Right cardiac atrium (tissue), 5 donors: ENCODE data around the gene TLR8. TPM values are rescaled to one million over a fixed set of nuclear protein-coding genes. Genes with fewer than 3 reads are reported as not detected.

Source experiments
- ATAC-seq, 2 donors: fragments of 200-7000 bp; cut with Tn5 transposase; one replicate each; pipeline versions ENCODE4 v1.8.0 to v1.9.1; 2020; ENCODE audit warnings: moderate library complexity in 2 of 2, mild to moderate bottlenecking in 1 of 2
- DNase-seq, 3 donors: peaks; one replicate each; pipeline ENCODE4 v3.0.0-alpha.2; 2020
- H3K27ac ChIP-seq: one replicate; pipeline ENCODE4 v1.5.1; 2013; ENCODE audit warnings: mild to moderate bottlenecking, low read length, control low read depth, moderate library complexity
- H3K27me3 ChIP-seq: one replicate; pipeline ENCODE4 v1.6.1; 2013; ENCODE audit not compliant: control insufficient read depth, insufficient read depth
- H3K4me1 ChIP-seq: one replicate; pipeline ENCODE4 v1.6.1; 2013; ENCODE audit warnings: low read length; ENCODE audit not compliant: control insufficient read depth, insufficient read depth
- H3K4me3 ChIP-seq: one replicate; pipeline ENCODE4 v1.5.1; 2013; ENCODE audit warnings: low read length, control low read depth
- H3K9me3 ChIP-seq: one replicate; pipeline ENCODE4 v1.6.1; 2013; ENCODE audit warnings: low read length; ENCODE audit not compliant: control insufficient read depth
- WGBS: extraction: QIAGEN DNeasy Blood & Tissue Kit; methylation state at CpG from one replicate; pipeline ENCODE4 v1.1.7; 2013; 5-methylcytosine and 5-hydroxymethylcytosine counted together
- intact Hi-C, 4 donors: fragments of 100-400 bp; cut with DNase I; formaldehyde crosslinking; loops; one replicate each; pipeline versions ENCODE4 v1.11.0 to v1.14.0; 2022 to 2023
- long read RNA-seq, 4 donors: library from polyadenylated mRNA; unstranded; transcript quantifications; one replicate each; pipeline ENCODE4 v2.0.0, GENCODE V29; 2020 to 2021
- polyA plus RNA-seq: library from polyadenylated mRNA; stranded (reverse); fragments of 200-250 nt; gene quantifications from one replicate; pipeline ENCODE4 v1.2.3, GENCODE V29; 2013
- total RNA-seq, 4 donors: library from RNA; stranded (reverse); fragmentation: NEBNext Ultra II Directional; extraction: Animal tissue kit (Norgen Biotek cat#: 25700); gene quantifications; one replicate each; pipeline ENCODE4 v1.2.1, GENCODE V29; 2021
- donor health status: healthy with polysubstance abuse.
- donor health status: DM: no; HTN: yes; CAD: no.
- donor health status: DM: no; HTN: no; CAD: no.
- donor health status: DM: no; HTN: yes; CAD: no; lungs with severe emphysema.
- donor health status: DM: yes; HTN: yes; CAD: no.

TLR8 gene
- total RNA-seq = 1 to 10 TPM; 1.3 to 2.8 (median 2.1) TPM
- 0.14 TPM for polyA plus RNA-seq
- long read RNA-seq, donor 1 = 0 reads
- long read RNA-seq, donor 2 = 0 reads
- long read RNA-seq, donor 3, partial matches to known transcripts = 0 of 1 reads
- long read RNA-seq, donor 3, other reads (novel, unspliced or antisense) = 1 of 1 reads
- long read RNA-seq, donor 4 = 0 reads

DNA sequence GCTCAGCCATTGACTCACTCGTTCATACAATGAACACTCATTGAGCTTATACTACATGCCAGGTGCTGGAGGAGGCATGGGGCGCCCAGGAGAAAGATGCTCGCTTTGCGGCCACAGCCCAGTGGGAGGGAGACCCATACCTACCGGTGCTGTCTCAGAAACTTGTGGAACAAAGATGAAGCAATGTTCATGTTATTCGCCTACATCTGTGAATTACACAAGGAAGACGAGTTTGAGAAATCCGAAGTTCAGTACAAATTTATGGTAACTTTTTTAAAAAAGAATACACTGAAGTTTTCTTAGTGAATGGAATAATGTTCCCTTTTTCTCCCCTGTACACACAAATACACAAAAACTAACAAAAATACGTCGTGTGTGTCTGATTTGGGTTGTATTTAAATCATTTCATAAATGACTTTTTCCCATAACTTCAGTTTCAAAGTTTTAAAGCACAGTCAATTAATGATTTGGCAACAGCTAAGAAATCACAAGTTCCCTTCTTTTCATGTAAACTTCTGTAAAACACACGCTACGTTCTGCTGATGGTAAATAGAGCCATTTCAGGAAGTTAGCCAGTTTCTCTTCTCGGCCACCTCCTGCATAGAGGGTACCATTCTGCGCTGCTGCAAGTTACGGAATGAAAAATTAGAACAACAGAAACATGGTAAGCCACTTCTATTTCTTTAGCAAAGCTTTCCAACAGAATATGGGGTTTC lies at the start of gene TLR8:
TSS of gene TLR8 (plus strand) at position 575 of the 716 bp plus-strand sequence. CDS start at position 662, 87 bp downstream.
- DNase-seq (no peak), ATAC-seq (no peak)
- intact Hi-C loops = no loop called here
- H3K9me3 ChIP-seq = no peaks in the 10 kb centered on the region
- H3K4me1 ChIP-seq = no peaks in the 10 kb centered on the region
- H3K4me3 ChIP-seq = peak within 1 kb of the TSS; percentile 15
- no peaks in the 10 kb centered on the region for H3K27me3 ChIP-seq
- 82% methylated on average over 15 of the region's 15 CpGs for WGBS
- H3K27ac ChIP-seq = no peak within 1 kb of the TSS

DNA sequence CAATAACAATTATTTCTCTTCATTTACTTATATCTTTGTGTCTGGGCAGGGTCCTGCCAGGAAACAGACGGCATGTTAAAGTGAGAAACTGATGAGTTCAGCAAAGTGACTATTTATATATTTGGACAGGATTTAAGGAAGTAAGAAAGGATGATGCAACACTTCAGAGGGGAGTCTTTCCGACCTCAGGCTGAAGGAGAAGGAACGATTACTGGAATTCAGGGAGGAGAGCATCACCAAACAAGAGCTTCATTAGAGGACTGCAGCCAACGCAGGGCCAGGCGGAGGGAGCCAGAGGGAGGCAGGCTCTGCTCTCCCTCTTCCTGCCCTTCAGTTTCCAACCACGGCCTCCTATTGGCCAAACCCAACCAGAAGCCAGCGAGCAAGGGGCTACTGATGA lies 41.1 kb upstream of the TLR8 start:
- no peaks in the 10 kb centered on the region for H3K4me1 ChIP-seq
- H3K27ac ChIP-seq = no peak overlapping the region
- H3K27me3 ChIP-seq = no peaks in the 10 kb centered on the region
- 41% methylated on average over 7 of the region's 7 CpGs for WGBS
- ATAC-seq (no peak), DNase-seq (no peak)
- H3K4me3 ChIP-seq = no peak overlapping the region
- intact Hi-C loops = no loop called here
- H3K9me3 ChIP-seq = no peaks in the 10 kb centered on the region

DNA sequence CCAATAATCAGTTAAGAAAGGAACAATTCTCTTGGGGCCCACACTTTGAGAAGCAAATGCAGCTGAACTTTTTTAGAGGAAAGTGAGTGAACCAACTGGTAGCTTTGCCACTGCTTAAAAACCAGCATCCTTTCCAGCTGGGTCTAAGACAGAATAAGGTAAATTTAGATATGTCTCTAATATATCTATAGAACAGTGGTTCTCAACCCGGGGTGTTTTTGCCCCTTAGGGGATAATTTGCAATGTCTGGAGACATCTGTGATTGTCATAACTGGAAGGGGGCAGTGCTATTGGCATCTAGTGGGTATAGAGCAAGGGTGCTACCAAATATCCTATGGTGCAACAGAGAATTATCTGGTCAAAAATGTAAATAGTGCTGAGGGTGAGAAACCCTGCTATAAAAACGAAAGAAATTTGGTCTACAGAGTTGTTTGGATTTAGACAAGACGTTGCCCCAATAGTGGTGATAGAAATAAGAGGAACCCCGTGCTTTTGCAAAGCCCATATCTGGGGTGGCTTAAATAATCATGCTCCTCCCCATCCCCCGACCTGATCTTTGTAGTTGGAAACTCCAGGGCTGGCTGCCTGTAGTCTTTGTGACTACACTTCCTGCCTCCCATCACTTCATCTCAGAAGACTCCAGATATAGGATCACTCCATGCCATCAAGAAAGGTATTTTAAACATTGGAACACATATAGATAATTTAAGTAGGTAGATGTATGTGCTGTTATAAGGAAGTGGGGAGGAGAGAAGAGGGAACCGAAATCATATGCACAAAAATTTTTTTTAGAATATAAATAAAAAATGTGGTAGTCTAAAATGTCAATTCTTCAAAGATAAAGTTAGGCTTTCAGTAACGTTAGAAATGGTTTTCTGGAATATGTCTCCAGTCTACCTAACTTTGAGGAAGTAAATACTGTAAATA lies 39.7 kb upstream of the TLR8 start, which contains the start of gene TLR7:
TSS of gene TLR7 (plus strand) at position 622 of the 927 bp plus-strand sequence. CDS start 507 bp downstream, outside the sequence.
- no peak for DNase-seq
- ATAC-seq = no peak
- no peak within 1 kb of the TSS for H3K27ac ChIP-seq
- H3K9me3 ChIP-seq = no peaks in the 10 kb centered on the region
- no peaks in the 10 kb centered on the region for H3K4me1 ChIP-seq
- intact Hi-C loops = no loop called here
- H3K4me3 ChIP-seq = no peak within 1 kb of the TSS
- WGBS = 69% methylated on average over 7 of the region's 7 CpGs
- no peaks in the 10 kb centered on the region for H3K27me3 ChIP-seq

DNA sequence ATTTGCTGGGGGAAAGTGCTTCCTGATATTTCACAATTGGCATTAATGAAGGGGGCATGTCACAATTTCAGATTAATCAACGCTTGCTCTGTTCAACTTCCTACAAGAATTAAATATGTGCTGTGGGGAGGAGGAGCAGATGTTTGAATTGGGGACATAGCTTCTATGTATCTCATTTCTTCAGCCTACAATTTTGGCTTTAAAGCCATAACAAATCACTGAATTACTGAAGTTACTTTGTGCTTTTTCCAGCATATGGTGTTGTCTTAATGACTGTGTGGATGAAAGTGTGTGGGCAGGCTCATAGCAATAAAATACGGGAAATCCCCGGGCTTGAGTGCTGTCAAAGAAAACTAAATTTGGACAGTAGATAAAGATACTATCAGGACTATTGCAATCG lies 38.7 kb upstream of the TLR8 start:
- no peak overlapping the region for H3K27ac ChIP-seq

DNA sequence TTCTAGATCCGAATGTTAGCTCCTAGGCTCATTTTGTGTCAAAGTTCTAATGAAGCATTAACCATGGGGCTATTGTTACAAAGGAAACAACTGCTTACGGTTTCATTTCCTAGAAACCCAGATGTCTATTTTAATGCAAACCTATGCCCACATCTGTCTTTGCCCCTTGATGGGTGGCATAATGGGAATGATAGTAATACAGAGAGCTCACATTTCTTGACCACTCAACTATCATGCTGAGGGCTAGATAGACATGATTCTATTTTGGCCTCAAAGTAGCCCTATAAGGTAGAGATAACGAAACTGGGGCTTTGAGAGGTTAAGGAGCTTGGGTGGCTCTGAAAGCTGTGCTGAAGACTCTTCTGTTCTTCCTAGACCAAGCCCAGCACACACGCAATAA lies 37.7 kb upstream of the TLR8 start:
- Histone ChIP-seq H3K9me3 (no peaks in the 10 kb centered on the region), H3K27ac (no peak overlapping the region), H3K4me1 (no peaks in the 10 kb centered on the region), H3K4me3 (no peak overlapping the region), H3K27me3 (no peaks in the 10 kb centered on the region)
- DNase-seq = no peak
- ATAC-seq = no peak
- intact Hi-C loops = no loop called here
- 84% methylated on average over 4 of the region's 4 CpGs for WGBS

More for the DNA sequence above, 38.7 kb upstream of the TLR8 start:
- no peak for DNase-seq
- H3K4me3 ChIP-seq = no peak overlapping the region
- no peaks in the 10 kb centered on the region for H3K9me3 ChIP-seq
- no peaks in the 10 kb centered on the region for H3K4me1 ChIP-seq
- no peak for ATAC-seq
- intact Hi-C loops = no loop called here
- WGBS = 45% methylated on average over 4 of the region's 4 CpGs
- no peaks in the 10 kb centered on the region for H3K27me3 ChIP-seq

DNA sequence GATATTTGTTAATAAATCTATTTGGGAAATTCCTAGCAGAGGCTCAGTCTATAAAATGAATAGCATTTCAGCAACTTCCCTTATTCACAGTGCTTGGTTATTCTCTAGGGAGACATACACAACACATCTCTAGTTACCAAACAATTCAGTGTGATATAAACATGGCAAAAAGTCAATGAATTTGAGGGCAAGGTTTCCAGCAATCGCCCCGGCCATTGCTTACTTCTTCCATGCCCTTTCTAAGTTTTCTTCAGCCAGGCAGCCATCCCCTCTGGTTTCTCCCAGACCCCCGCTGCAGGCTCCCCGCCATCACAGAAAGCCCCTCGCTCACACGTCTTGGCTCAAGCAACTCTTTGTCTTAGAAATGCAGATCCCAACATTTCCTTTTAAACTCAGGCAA lies 35.2 kb upstream of the TLR8 start:
- intact Hi-C loops = no loop called here
- Histone ChIP-seq H3K9me3 (no peaks in the 10 kb centered on the region), H3K27me3 (no peaks in the 10 kb centered on the region), H3K4me3 (no peak overlapping the region), H3K4me1 (no peaks in the 10 kb centered on the region), H3K27ac (no peak overlapping the region)
- WGBS = 57% methylated on average over 6 of the region's 6 CpGs
- DNase-seq = no peak
- no peak for ATAC-seq

DNA sequence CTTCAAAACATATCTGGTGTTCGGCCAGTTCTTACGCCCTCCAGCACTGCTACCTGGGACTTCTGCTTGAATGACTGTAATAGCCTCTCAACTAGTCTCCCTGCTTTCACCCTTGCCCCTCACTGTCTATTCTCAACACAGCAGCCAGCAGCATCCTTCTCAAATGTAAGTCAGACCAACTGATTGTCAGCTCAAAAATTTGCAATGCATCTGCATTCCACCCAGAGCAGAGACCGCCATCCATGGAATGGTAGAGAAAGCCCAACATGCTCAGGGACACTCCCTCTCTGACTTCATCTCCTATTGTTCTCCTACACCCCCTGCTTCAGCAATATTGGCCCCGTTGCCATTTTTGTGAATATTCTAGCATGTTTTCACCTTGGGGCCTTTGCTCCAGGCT lies 33.7 kb upstream of the TLR8 start:
- Histone ChIP-seq H3K4me1 (no peaks in the 10 kb centered on the region), H3K27ac (no peak overlapping the region), H3K27me3 (no peaks in the 10 kb centered on the region), H3K4me3 (no peak overlapping the region), H3K9me3 (no peaks in the 10 kb centered on the region)
- intact Hi-C loops = no loop called here
- WGBS = 81% methylated on average over 4 of the region's 4 CpGs
- ATAC-seq (no peak), DNase-seq (no peak)

DNA sequence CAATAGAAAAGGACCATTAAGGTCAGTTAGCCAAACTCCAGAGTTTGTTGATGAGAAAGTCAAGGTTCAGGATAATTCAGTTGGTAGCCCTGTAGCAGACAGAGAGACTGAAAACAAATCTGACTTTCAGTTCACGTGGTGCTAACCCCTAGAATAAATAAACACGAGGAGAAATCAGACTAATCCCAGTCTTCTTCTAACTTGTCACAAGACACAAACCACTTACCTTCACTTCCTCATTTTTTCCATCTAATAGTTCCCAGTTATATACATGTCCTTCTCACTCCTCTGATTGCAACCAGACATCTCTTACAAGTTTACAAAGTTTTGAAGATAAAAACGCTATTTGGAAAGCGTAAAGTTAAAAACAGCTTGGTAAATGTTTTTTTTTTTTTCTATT lies 31.8 kb upstream of the TLR8 start:
- 46% methylated on average over 4 of the region's 4 CpGs for WGBS
- DNase-seq = no peak
- Histone ChIP-seq H3K4me1 (no peaks in the 10 kb centered on the region), H3K27ac (no peak overlapping the region), H3K27me3 (no peaks in the 10 kb centered on the region), H3K9me3 (no peaks in the 10 kb centered on the region), H3K4me3 (no peak overlapping the region)
- intact Hi-C loops = no loop called here
- no peak for ATAC-seq

DNA sequence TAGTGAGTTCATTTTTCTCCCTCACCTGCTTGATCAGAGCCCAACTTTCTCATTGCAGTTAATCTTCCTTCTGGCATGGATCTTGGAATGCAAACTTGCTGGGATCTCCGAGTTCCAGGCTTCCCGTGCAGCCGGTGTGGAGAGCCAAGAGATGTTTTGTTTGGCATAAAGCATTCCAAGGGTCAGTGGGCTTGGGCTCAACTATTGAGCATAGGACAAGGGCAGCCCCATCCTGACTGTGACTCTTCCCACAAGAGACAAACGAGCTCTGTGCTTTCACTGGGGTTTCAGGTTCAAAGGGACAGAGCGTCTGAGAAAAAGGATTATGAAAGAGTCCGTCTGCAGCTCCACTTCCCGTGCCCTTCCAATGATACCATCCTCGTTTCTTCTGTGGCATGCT lies 29.0 kb upstream of the TLR8 start:
- Histone ChIP-seq H3K4me3 (no peak overlapping the region), H3K4me1 (no peaks in the 10 kb centered on the region), H3K27me3 (no peaks in the 10 kb centered on the region), H3K27ac (no peak overlapping the region), H3K9me3 (no peaks in the 10 kb centered on the region)
- no peak for DNase-seq
- intact Hi-C loops = no loop called here
- no peak for ATAC-seq
- WGBS = 26% methylated on average over 8 of the region's 8 CpGs

DNA sequence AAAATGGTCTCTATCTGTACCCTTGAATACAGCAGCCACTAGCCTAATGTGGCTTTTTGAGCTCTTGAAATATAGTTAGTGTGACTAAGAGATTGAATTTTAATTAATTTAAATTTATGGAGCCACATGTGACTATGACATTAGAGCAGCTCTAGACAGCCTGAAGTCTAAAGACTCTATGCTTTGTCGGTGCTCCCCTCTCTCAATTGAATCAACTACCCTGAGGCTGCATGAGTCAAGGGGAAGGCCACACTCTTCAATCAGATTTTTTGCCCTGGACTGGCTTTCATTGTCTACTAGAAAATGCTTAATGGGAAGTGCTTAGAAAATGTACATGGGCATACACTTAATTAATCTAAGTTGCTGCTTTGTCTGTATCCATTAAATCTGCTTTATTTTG lies 27.9 kb upstream of the TLR8 start:
- no peak overlapping the region for H3K4me3 ChIP-seq
- no peak overlapping the region for H3K27ac ChIP-seq
- H3K9me3 ChIP-seq = no peaks in the 10 kb centered on the region
- intact Hi-C loops = no loop called here
- WGBS = 77% methylated on average over 1 of the region's 1 CpG
- no peak for ATAC-seq
- H3K4me1 ChIP-seq = no peaks in the 10 kb centered on the region
- no peaks in the 10 kb centered on the region for H3K27me3 ChIP-seq
- DNase-seq = no peak

DNA sequence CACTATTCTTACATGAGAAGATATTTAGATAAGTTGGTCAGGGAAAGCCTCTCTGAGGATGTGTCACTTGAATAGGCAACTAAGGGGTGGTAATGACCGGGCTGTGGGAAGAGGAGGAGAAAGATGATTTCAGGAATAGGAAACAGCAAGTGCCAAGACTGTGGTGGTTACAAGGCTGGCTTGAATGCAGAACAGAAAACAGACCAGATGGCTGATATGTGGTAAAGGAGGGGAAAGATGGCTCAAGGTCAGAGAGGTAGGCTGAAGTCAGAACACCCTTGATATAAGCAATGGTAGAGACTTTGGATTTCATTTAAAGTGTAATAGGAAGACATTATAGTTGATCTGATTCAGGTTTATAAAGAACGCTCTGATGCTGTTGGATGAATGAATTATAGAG lies 24.5 kb upstream of the TLR8 start:
- H3K27me3 ChIP-seq = no peaks in the 10 kb centered on the region
- H3K9me3 ChIP-seq = no peaks in the 10 kb centered on the region
- intact Hi-C loops = no loop called here
- ATAC-seq (no peak), DNase-seq (no peak)
- no peak overlapping the region for H3K27ac ChIP-seq
- WGBS = 81% methylated on average over 2 of the region's 2 CpGs
- H3K4me1 ChIP-seq = no peaks in the 10 kb centered on the region
- no peak overlapping the region for H3K4me3 ChIP-seq
